HepG2 (cell line): ENCODE data around the gene ZNF839. TPM values are rescaled to one million over a fixed set of nuclear protein-coding genes. Genes with fewer than 3 reads are reported as not detected.

ENCODE experiments used
- ASH2L ChIP-seq: fragments of 300-600, 200-600 bp; sonication (generic); IDR thresholded peaks from 2 replicates; pipeline ENCODE4 v1.7.0; 2017; ENCODE audit warnings: low read depth, mild to moderate bottlenecking, moderate library complexity, mixed read lengths, low read length; ENCODE audit not compliant: insufficient read length
- CENPX ChIP-seq: sonication (generic); formaldehyde crosslinking; IDR thresholded peaks from 2 replicates; pipeline ENCODE4 v1.9.0; 2021; ENCODE audit warnings: mild to moderate bottlenecking, missing genetic modification reagents, moderate library complexity
- GFI1 ChIP-seq: sonication (generic); formaldehyde crosslinking; IDR thresholded peaks from 2 replicates; pipeline ENCODE4 v1.5.0; 2020; ENCODE audit warnings: missing genetic modification reagents, mild to moderate bottlenecking, borderline replicate concordance
- MTF2 ChIP-seq: sonication (generic); formaldehyde crosslinking; IDR thresholded peaks from 2 replicates; pipeline ENCODE4 v1.5.0; 2020; ENCODE audit warnings: missing genetic modification reagents, borderline replicate concordance
- POGZ ChIP-seq: sonication (generic); formaldehyde crosslinking; IDR thresholded peaks from 2 replicates; pipeline ENCODE4 v1.4.0; 2020; ENCODE audit warnings: mild to moderate bottlenecking, missing genetic modification reagents
- SALL2 ChIP-seq: sonication (generic); formaldehyde crosslinking; IDR thresholded peaks from 2 replicates; pipeline ENCODE4 v1.8.1; 2023; ENCODE audit warnings: mild to moderate bottlenecking, missing genetic modification reagents, inconsistent platforms
- SRSF1 ChIP-seq: fragments of 200-400 bp; formaldehyde crosslinking; optimal IDR thresholded peaks from 2 replicates; pipeline ENCODE3; 2017; ENCODE audit warnings: mild to moderate bottlenecking, low read depth, low read length, moderate library complexity
- ZNF441 ChIP-seq: sonication (generic); formaldehyde crosslinking; IDR thresholded peaks from 2 replicates; pipeline ENCODE4 v1.7.0; 2021; ENCODE audit warnings: missing genetic modification reagents, borderline replicate concordance
- ZNF589 ChIP-seq: sonication (generic); formaldehyde crosslinking; conservative IDR thresholded peaks from 2 replicates; pipeline ENCODE4 v1.8.0; 2022; ENCODE audit warnings: mild to moderate bottlenecking, moderate library complexity, missing genetic modification reagents
- ZNF644 ChIP-seq: IDR thresholded peaks from 2 replicates; pipeline ENCODE4 v1.6.1; 2016; ENCODE audit warnings: low read depth
- ZNF775 ChIP-seq: sonication (generic); formaldehyde crosslinking; IDR thresholded peaks from 2 replicates; pipeline ENCODE4 v1.4.0; 2020; ENCODE audit warnings: missing genetic modification reagents, mild to moderate bottlenecking, moderate library complexity, borderline replicate concordance
- ZNF883 ChIP-seq: sonication (generic); formaldehyde crosslinking; IDR thresholded peaks from 2 replicates; pipeline ENCODE4 v1.5.1; 2020; ENCODE audit warnings: mild to moderate bottlenecking, missing genetic modification reagents; ENCODE audit errors: not compliant biosample characterization
- polyA plus RNA-seq, 8 experiments: library from polyadenylated mRNA; depleted of rRNA in 3 of 8; stranded (reverse) in 7 of 8; unstranded in 1 of 8; fragments of >200 nt; fragmentation: Illumina TruSeq in 4 of 8; extraction: Trizol in 4 of 8; gene quantifications; 2 replicates each; pipeline versions ENCODE4 v1.2.1 to v1.2.3, GENCODE V29; 2011 to 2016; ENCODE audit warnings: low read depth in 4 of 8, missing spikeins in 1 of 8, mixed read lengths in 1 of 8; ENCODE audit not compliant: insufficient read depth in 1 of 8
- total RNA-seq, 5 experiments: library from RNA; depleted of rRNA; stranded (reverse); fragments of >200 nt; fragmentation: Illumina TruSeq; extraction: Trizol; gene quantifications; 2 replicates each; pipeline ENCODE4 v1.2.3, GENCODE V29; 2016; ENCODE audit warnings: low read depth in 1 of 5
- TF ChIP-seq, protein P1 (sequence below): IDR thresholded peaks from 2 replicates; pipeline ENCODE4 v1.6.1; 2016
- TF ChIP-seq, protein P2 (sequence below): IDR thresholded peaks from 2 replicates; pipeline ENCODE4 v1.6.1; 2016; ENCODE audit warnings: missing genetic modification reagents, missing compliant biosample characterization
- TF ChIP-seq, protein P3 (sequence below): sonication (generic); formaldehyde crosslinking; IDR thresholded peaks from 2 replicates; pipeline ENCODE4 v1.5.0; 2020; ENCODE audit warnings: mild to moderate bottlenecking, missing genetic modification reagents, borderline replicate concordance
- TF ChIP-seq, protein P4 (sequence below): sonication (generic); formaldehyde crosslinking; IDR thresholded peaks from 2 replicates; pipeline ENCODE4 v1.4.0; 2020; ENCODE audit warnings: missing genetic modification reagents, mild to moderate bottlenecking, borderline replicate concordance
- TF ChIP-seq, protein P5 (sequence below): sonication (generic); formaldehyde crosslinking; IDR thresholded peaks from 2 replicates; pipeline ENCODE4 v1.4.0; 2020; ENCODE audit warnings: missing genetic modification reagents
- TF ChIP-seq, protein P6 (sequence below): sonication (generic); formaldehyde crosslinking; IDR thresholded peaks from 2 replicates; pipeline ENCODE4 v1.5.1; 2020; ENCODE audit warnings: missing genetic modification reagents, mild to moderate bottlenecking, borderline replicate concordance

The ZNF839 gene
- total and polyA plus RNA-seq, 2 of the 13 experiments (the other 11 are each of a cell fraction or from before 2014, with no cell fraction given) = 11.1 to 12.8 TPM

DNA sequence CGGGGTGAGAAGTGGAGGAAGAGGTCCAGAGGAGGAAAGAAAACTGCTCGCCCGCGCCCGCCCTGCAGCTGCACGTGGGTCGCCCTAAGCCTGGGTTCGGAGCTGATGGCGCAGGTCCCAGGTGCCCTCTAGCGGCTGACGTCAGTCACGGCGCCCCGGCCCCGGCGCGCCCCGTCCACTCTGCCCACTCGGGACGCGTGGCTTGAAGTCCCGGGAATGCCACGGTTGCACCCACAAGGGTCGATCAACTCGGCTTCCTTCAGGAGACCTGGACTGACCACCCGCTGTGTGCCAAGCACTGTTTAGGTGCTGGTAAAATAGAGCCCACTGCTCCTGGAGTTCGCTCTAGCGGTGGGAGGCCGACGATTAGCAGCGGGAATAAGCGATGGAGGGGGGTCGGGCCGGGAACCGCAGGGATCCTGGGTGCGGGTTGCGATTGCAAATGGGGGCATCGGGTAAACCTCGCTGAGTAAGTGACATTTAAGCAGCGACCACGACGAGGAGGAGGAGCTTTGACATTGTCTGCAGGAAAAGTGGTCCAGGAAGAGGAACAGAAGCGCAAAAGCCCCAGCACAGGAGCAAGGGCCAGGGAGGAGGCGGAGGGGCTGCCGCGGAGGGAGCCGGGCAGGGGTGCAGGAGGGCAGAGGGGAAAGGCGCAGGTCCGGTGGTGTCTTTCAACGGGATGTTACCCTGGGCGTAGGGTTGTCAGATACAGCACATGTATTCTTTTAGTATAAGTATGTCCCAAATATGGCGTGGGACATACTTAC is 5.1 kb upstream of the ZNF839 start (continued):
- TF ChIP-seq, protein P1, sequence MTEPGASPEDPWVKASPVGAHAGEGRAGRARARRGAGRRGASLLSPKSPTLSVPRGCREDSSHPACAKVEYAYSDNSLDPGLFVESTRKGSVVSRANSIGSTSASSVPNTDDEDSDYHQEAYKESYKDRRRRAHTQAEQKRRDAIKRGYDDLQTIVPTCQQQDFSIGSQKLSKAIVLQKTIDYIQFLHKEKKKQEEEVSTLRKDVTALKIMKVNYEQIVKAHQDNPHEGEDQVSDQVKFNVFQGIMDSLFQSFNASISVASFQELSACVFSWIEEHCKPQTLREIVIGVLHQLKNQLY (CRISPR knock-in tag) = no peak
- TF ChIP-seq ZNF644 (CRISPR knock-in tag) (no peak), SRSF1 (no peak), ZNF441 (CRISPR knock-in tag) (peak; percentile 48; the same call in 1 of the 2 replicates), POGZ (peak; percentile 58; the same call in 1 of the 2 replicates), ZNF883 (CRISPR knock-in tag) (peak; percentile 83), ASH2L (peak; percentile 72), GFI1 (CRISPR knock-in tag) (no peak), MTF2 (CRISPR knock-in tag) (0 out of 2 replicates have a peak, but pooled peaks have one; percentile 72), ZNF589 (CRISPR knock-in tag) (no peak), CENPX (CRISPR knock-in tag) (no peak), ZNF775 (CRISPR knock-in tag) (peak; percentile 41; the same call in 1 of the 2 replicates), SALL2 (CRISPR knock-in tag) (peak; percentile 70; the same call in 1 of the 2 replicates)
- TF ChIP-seq, protein P2, sequence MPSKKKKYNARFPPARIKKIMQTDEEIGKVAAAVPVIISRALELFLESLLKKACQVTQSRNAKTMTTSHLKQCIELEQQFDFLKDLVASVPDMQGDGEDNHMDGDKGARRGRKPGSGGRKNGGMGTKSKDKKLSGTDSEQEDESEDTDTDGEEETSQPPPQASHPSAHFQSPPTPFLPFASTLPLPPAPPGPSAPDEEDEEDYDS = 0 out of 2 replicates have a peak, but pooled peaks have one; percentile 12
- TF ChIP-seq, protein P3, sequence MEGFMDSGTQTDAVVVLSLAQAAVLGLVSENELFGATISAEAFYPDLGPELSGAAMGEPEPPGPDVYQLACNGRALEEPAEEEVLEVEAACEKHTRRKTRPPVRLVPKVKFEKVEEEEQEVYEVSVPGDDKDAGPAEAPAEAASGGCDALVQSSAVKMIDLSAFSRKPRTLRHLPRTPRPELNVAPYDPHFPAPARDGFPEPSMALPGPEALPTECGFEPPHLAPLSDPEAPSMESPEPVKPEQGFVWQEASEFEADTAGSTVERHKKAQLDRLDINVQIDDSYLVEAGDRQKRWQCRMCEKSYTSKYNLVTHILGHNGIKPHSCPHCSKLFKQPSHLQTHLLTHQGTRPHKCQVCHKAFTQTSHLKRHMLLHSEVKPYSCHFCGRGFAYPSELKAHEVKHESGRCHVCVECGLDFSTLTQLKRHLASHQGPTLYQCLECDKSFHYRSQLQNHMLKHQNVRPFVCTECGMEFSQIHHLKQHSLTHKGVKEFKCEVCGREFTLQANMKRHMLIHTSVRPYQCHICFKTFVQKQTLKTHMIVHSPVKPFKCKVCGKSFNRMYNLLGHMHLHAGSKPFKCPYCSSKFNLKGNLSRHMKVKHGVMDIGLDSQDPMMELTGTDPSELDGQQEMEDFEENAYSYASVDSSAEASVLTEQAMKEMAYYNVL = peak; percentile 60
- TF ChIP-seq, protein P4, sequence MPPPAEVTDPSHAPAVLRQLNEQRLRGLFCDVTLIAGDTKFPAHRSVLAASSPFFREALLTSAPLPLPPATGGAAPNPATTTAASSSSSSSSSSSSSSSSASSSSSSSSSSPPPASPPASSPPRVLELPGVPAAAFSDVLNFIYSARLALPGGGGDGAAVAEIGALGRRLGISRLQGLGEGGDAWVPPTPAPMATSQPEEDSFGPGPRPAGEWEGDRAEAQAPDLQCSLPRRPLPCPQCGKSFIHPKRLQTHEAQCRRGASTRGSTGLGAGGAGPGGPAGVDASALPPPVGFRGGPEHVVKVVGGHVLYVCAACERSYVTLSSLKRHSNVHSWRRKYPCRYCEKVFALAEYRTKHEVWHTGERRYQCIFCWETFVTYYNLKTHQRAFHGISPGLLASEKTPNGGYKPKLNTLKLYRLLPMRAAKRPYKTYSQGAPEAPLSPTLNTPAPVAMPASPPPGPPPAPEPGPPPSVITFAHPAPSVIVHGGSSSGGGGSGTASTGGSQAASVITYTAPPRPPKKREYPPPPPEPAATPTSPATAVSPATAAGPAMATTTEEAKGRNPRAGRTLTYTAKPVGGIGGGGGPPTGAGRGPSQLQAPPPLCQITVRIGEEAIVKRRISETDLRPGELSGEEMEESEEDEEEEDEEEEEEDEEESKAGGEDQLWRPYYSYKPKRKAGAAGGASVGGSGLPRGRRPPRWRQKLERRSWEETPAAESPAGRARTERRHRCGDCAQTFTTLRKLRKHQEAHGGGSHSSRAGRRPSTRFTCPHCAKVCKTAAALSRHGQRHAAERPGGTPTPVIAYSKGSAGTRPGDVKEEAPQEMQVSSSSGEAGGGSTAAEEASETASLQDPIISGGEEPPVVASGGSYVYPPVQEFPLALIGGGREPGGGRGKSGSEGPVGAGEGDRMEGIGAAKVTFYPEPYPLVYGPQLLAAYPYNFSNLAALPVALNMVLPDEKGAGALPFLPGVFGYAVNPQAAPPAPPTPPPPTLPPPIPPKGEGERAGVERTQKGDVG (CRISPR knock-in tag) = no peak; the same call in 1 of the 2 replicates
- TF ChIP-seq, protein P5, sequence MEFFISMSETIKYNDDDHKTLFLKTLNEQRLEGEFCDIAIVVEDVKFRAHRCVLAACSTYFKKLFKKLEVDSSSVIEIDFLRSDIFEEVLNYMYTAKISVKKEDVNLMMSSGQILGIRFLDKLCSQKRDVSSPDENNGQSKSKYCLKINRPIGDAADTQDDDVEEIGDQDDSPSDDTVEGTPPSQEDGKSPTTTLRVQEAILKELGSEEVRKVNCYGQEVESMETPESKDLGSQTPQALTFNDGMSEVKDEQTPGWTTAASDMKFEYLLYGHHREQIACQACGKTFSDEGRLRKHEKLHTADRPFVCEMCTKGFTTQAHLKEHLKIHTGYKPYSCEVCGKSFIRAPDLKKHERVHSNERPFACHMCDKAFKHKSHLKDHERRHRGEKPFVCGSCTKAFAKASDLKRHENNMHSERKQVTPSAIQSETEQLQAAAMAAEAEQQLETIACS (CRISPR knock-in tag) = no peak
- TF ChIP-seq, protein P6, sequence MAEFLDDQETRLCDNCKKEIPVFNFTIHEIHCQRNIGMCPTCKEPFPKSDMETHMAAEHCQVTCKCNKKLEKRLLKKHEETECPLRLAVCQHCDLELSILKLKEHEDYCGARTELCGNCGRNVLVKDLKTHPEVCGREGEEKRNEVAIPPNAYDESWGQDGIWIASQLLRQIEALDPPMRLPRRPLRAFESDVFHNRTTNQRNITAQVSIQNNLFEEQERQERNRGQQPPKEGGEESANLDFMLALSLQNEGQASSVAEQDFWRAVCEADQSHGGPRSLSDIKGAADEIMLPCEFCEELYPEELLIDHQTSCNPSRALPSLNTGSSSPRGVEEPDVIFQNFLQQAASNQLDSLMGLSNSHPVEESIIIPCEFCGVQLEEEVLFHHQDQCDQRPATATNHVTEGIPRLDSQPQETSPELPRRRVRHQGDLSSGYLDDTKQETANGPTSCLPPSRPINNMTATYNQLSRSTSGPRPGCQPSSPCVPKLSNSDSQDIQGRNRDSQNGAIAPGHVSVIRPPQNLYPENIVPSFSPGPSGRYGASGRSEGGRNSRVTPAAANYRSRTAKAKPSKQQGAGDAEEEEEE (CRISPR knock-in tag) = no peak
